Measurements from ENCODE around the gene UNC80.

Gene UNC80

DNA sequence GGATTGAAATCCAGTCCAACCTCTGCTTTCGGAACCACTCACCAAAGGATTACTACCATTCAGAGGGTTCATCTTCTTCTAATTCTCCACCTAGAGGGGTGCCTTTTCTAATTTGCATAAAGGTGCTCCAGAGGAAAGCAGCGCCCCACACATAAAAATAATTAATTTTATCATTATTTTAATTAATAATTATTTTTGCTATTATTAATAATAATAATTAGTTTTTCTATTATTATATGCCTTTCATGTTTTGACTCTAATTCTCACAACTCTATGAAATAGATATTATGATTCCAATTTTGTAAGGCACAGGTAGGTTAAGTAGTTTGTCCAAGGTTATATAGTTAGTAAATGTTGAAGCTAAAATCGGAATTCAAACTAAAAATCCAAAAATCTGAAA, 51.9 kb downstream of the UNC80 start:
- H3K4me3 ChIP-seq (ENCODE audit: low read depth, low read length), result no peak overlapping the region
- no peak for DNase-seq (ENCODE audit: low read depth)
- TF ChIP-seq, protein P1, sequence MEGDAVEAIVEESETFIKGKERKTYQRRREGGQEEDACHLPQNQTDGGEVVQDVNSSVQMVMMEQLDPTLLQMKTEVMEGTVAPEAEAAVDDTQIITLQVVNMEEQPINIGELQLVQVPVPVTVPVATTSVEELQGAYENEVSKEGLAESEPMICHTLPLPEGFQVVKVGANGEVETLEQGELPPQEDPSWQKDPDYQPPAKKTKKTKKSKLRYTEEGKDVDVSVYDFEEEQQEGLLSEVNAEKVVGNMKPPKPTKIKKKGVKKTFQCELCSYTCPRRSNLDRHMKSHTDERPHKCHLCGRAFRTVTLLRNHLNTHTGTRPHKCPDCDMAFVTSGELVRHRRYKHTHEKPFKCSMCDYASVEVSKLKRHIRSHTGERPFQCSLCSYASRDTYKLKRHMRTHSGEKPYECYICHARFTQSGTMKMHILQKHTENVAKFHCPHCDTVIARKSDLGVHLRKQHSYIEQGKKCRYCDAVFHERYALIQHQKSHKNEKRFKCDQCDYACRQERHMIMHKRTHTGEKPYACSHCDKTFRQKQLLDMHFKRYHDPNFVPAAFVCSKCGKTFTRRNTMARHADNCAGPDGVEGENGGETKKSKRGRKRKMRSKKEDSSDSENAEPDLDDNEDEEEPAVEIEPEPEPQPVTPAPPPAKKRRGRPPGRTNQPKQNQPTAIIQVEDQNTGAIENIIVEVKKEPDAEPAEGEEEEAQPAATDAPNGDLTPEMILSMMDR (IDR thresholded peaks at IDR 0.05; ENCODE audit: low read depth, low read length, missing control alignments), result no peak
- in situ Hi-C loops (cut with HindIII; ENCODE audit: low sequenced_read_pairs), result no loop called here

DNA sequence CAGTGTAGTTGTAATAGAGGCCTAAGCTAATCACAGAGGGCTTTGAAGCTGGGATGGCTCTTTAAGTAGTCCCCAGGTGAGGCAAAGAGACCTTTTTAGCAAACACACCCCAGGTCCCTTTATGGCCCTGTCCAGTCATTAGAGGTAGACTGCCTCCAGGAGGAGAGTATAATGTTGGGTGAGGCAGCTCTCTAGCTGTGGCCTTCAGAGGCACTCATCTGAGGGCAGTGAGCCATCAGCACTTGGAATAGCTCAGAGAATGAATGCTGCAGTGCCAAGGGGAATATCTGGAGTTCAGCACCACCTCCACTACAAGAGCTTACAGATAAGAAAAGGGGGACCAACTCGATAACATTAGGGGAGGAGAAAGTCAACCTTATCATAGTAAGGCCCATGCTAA, 52.8 kb downstream of the UNC80 start:
- no peak overlapping the region for H3K4me3 ChIP-seq (ENCODE audit: low read depth, low read length)
- DNase-seq (ENCODE audit: low read depth), result no peak
- TF ChIP-seq, protein P1 (IDR thresholded peaks at IDR 0.05; ENCODE audit: low read depth, low read length, missing control alignments), result no peak
- in situ Hi-C loops (cut with HindIII; ENCODE audit: low sequenced_read_pairs), result no loop called here

DNA sequence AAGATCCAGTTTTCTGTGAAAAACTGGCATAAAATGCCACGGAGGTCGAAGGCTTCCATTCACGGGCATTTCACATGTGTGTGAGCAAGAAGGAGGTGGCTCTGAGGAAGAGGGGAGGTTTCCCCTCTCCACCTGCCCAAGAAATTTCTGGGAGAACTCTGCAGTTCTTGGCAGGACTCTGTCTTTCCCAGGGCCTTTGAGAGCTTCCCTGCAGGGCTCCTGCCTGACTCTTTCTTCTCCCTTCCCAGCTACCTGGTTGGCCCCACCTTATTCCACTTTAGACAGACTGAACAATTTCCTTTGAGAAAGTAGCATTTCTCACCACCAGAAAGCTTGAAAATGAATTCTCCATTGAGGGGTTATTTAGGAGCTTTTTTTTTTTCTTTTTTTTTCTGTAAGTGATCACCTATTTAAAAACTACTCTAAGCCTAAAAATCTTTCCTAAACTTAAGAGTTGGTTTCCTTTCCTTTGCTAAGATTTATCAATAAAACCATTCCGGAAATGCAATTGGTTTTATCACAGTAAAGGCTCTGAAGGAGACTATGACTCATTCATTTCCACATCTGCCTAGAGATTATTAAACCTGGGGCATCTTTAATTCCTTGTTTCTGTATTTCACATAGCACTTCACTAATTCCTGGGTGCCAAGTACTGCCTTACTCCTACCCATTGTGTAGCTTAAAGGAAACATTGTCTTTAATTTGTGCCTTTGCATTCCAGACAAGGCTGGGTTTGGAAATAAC, 59.3 kb downstream of the UNC80 start:
- no peak overlapping the region for H3K4me3 ChIP-seq (ENCODE audit: low read depth, low read length)
- TF ChIP-seq, protein P1 (IDR thresholded peaks at IDR 0.05; ENCODE audit: low read depth, low read length, missing control alignments), result no peak
- in situ Hi-C loops (cut with HindIII; ENCODE audit: low sequenced_read_pairs), result no loop called here
- DNase-seq (ENCODE audit: low read depth), result no peak

DNA sequence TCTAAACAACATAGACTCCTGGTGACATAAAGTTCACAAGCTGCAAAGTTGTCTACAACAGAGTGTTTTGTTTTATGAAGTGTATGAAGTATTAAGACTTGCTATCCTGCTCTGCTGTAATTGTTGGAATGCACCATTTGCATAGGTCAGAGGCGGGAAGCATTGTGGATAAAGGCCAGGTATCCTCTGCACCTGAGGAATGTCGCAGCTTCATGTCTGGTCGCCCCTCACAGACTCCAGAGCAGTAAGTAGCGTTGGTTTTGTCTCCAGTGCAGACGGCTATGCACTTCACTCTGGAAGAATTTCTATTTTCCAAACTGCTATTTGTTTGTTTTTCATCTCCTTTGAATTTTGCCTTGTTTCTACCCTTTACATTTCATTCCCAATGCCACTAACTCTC, 63.1 kb downstream of the UNC80 start:
- in situ Hi-C loops (cut with HindIII; ENCODE audit: low sequenced_read_pairs), result no loop called here
- TF ChIP-seq, protein P1 (IDR thresholded peaks at IDR 0.05; ENCODE audit: low read depth, low read length, missing control alignments), result no peak
- DNase-seq (ENCODE audit: low read depth), result no peak
- H3K4me3 ChIP-seq (ENCODE audit: low read depth, low read length), result no peak overlapping the region

DNA sequence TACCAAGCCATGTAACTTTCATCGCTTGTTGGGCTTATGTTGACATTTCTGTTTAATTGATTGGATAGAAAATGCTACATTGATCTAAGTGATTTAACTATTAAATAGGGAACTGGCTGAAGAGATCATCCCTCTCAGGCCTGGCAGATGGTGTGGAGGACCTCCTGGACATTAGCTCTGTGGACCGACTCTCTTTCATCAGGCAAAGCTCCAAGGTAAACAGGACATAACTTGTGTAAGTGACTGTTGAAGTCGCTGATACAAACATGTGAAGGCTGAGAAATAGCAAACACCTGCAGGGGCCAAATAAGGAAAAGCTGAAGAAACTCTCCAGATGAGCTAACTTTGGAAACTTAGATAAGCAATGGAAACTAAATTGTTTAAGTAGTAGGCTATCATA, 68.8 kb downstream of the UNC80 start:
- no peak for DNase-seq (ENCODE audit: low read depth)
- no peak overlapping the region for H3K4me3 ChIP-seq (ENCODE audit: low read depth, low read length)
- in situ Hi-C loops (cut with HindIII; ENCODE audit: low sequenced_read_pairs), result no loop called here
- TF ChIP-seq, protein P1 (IDR thresholded peaks at IDR 0.05; ENCODE audit: low read depth, low read length, missing control alignments), result no peak

DNA sequence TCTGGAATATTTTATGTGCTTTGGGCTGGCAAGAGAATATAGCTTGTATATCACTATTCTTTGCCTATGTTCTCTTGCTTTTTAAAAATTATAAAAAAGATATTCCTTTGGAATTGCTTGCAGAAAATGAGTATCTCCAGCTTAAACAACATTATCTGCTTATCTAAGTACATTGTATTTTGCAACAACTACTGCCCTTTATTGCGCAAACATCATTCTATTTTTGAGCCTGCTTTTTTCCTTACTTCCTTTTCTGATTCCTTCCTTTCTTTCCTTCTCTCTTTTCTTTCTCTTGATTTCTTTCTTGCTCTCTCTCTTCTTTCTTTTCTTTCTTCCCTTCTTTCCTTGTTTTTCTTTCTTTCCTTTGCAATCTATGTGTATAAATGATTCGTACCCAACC, 74.0 kb downstream of the UNC80 start:
- in situ Hi-C loops (cut with HindIII; ENCODE audit: low sequenced_read_pairs), result no loop called here
- TF ChIP-seq, protein P1 (IDR thresholded peaks at IDR 0.05; ENCODE audit: low read depth, low read length, missing control alignments), result no peak
- H3K4me3 ChIP-seq (ENCODE audit: low read depth, low read length), result no peak overlapping the region
- DNase-seq (ENCODE audit: low read depth), result no peak
